BE2C (cell line): ENCODE data around the gene ZIM2.

Experiments used
- DNase-seq: peaks from one replicate; pipeline ENCODE4 v3.0.0-alpha.2; 2020
- H3K27me3 ChIP-seq: fragments of 250-450 bp; sonication (Bioruptor Pico); 2 replicates; pipeline ENCODE4 v1.5.1; 2020; ENCODE audit warnings: mild to moderate bottlenecking
- H3K36me3 ChIP-seq: fragments of 250-450 bp; sonication (Bioruptor Pico); 2 replicates; pipeline ENCODE4 v1.5.1; 2020; ENCODE audit warnings: mild to moderate bottlenecking
- H3K4me1 ChIP-seq: fragments of 250-450 bp; sonication (Bioruptor Pico); 2 replicates; pipeline ENCODE4 v1.5.1; 2020
- H3K4me3 ChIP-seq: 2 replicates; pipeline ENCODE4 v1.5.1; 2011; ENCODE audit warnings: low read depth, low read length
- H3K9me3 ChIP-seq: fragments of 250-450 bp; sonication (Bioruptor Pico); 2 replicates; pipeline ENCODE4 v1.5.1; 2020
- CTCF ChIP-seq: IDR thresholded peaks from 2 replicates; pipeline ENCODE4 v1.5.1; 2012; ENCODE audit warnings: mild to moderate bottlenecking, low read depth, low read length

The ZIM2 gene

GRCh38 chr19:56842412-56842811, 1.9 kb upstream of the ZIM2 start:
- Histone ChIP-seq H3K27me3 (no peaks in the 10 kb centered on the region), H3K36me3 (no peaks in the 10 kb centered on the region), H3K4me1 (no peaks in the 10 kb centered on the region), H3K4me3 (no peak overlapping the region), H3K9me3 (peaks cover 11% of the 10 kb centered on the region)
- TF ChIP-seq CTCF = no peak
- DNase-seq = no peak

GRCh38 chr19:56841193-56841543, 642 bp upstream of the ZIM2 start:
- Histone ChIP-seq H3K4me1 (no peaks in the 10 kb centered on the region), H3K27me3 (no peaks in the 10 kb centered on the region), H3K4me3 (no peak overlapping the region), H3K36me3 (no peaks in the 10 kb centered on the region), H3K9me3 (peaks cover 11% of the 10 kb centered on the region)
- TF ChIP-seq CTCF = no peak
- DNase-seq = no peak

- H3K27me3 ChIP-seq = no peaks in the 10 kb centered on the region
- peak; percentile 86 for DNase-seq
- peaks cover 11% of the 10 kb centered on the region for H3K9me3 ChIP-seq
- no peaks in the 10 kb centered on the region for H3K36me3 ChIP-seq
- H3K4me3 ChIP-seq = peak overlapping the region; percentile 6
- no peaks in the 10 kb centered on the region for H3K4me1 ChIP-seq
- TF ChIP-seq CTCF = no peak
Observed at GRCh38 chr19:56839652-56840450, 675 bp downstream of the ZIM2 start.

GRCh38 chr19:56838909-56839651, 1.4 kb downstream of the ZIM2 start:
- no peaks in the 10 kb centered on the region for H3K4me1 ChIP-seq
- DNase-seq = peak; percentile 92
- no peak for TF ChIP-seq CTCF
- H3K36me3 ChIP-seq = no peaks in the 10 kb centered on the region
- peaks cover 11% of the 10 kb centered on the region for H3K9me3 ChIP-seq
- no peaks in the 10 kb centered on the region for H3K27me3 ChIP-seq
- H3K4me3 ChIP-seq = peak overlapping the region; percentile 6; the same call in 1 of the 2 replicates

- DNase-seq = peak; percentile 56
- H3K27me3 ChIP-seq = no peaks in the 10 kb centered on the region
- H3K36me3 ChIP-seq = no peaks in the 10 kb centered on the region
- H3K9me3 ChIP-seq = peaks cover 11% of the 10 kb centered on the region
- TF ChIP-seq CTCF = peak; percentile 16; the same call in 1 of the 2 replicates
- H3K4me3 ChIP-seq = peak overlapping the region; percentile 48
- H3K4me1 ChIP-seq = no peaks in the 10 kb centered on the region
Observed at GRCh38 chr19:56838024-56838908, 2.3 kb downstream of the ZIM2 start.
